WTC11 (cell line): ENCODE measurements around the gene IL31. TPM values are rescaled to one million over a fixed set of nuclear protein-coding genes. Genes with fewer than 3 reads are reported as not detected.

Experiments
- ATAC-seq: fragments of 200-7000 bp; cut with Tn5 transposase; 2 replicates; pipeline ENCODE4 v1.10.0; 2021; ENCODE audit warnings: mild to moderate bottlenecking, moderate library complexity
- CTCF ChIA-PET: fragments of 300-600 bp; sonication (Branson Sonifier 250); formaldehyde crosslinking; loops from one replicate; lab custom pipeline; 2021; ENCODE audit warnings: antibody characterized with exemption; lab: Charles Lee
- POLR2A ChIA-PET: fragments of 350-600 bp; sonication (Branson Sonifier 250); formaldehyde crosslinking; loops from one replicate; lab custom pipeline; 2021; ENCODE audit warnings: antibody characterized with exemption; lab: Charles Lee
- DNase-seq: peaks from one replicate; pipeline ENCODE4 v3.0.0; 2021; ENCODE audit warnings: low spot score
- H3K27ac Mint-ChIP-seq: 2 replicates; pipeline ENCODE4 v1.8.0; 2021; ENCODE audit warnings: mixed read lengths
- H3K27me3 Mint-ChIP-seq: 2 replicates; pipeline ENCODE4 v1.8.0; 2021; ENCODE audit warnings: low read depth, mild to moderate bottlenecking, moderate library complexity, mixed read lengths
- H3K36me3 Mint-ChIP-seq: 2 replicates; pipeline ENCODE4 v1.8.0; 2021; ENCODE audit warnings: mixed read lengths
- H3K4me1 Mint-ChIP-seq: 2 replicates; pipeline ENCODE4 v1.8.0; 2022; ENCODE audit warnings: mixed read lengths
- H3K4me3 Mint-ChIP-seq: 2 replicates; pipeline ENCODE4 v1.8.0; 2021; ENCODE audit warnings: mild to moderate bottlenecking, moderate library complexity, mixed read lengths
- H3K9me3 Mint-ChIP-seq: 2 replicates; pipeline ENCODE4 v1.8.0; 2021; ENCODE audit warnings: mixed read lengths
- CTCF ChIP-seq: fragments of 200-600 bp; IDR thresholded peaks from 2 replicates; pipeline ENCODE4 v1.8.0; 2022; ENCODE audit warnings: antibody characterized with exemption
- ERG ChIP-seq: fragments of 250-450 bp; sonication (Bioruptor Pico); IDR thresholded peaks from 2 replicates; pipeline ENCODE4 v1.8.0; 2021; ENCODE audit warnings: mild to moderate bottlenecking
- total RNA-seq: library from RNA; stranded (reverse); gene quantifications from 3 replicates; pipeline ENCODE4 v1.2.3, GENCODE V29; 2021

The IL31 gene
- total RNA-seq, 1 experiment from 2014 or later = not detected

GRCh38 chr12:122123051-122123760, 50.8 kb downstream of the IL31 start:
- H3K27me3 Mint-ChIP-seq = no peaks in the 10 kb centered on the region
- TF ChIP-seq CTCF = peak; percentile 79
- TF ChIP-seq ERG (CRISPR knock-in tag) = no peak
- peak overlapping the region; percentile 76 for H3K27ac Mint-ChIP-seq
- CTCF ChIA-PET = interaction anchor here (0.6 to 2.9 kb wide), 29 partner anchors 8 to 1477 kb away, joined by 3 to 48 read pairs (median 6); partner anchors contain the start of genes BCL7A, CFAP251 and MLXIP
- ATAC-seq (peak; percentile 51), DNase-seq (peak; percentile 86)
- H3K9me3 Mint-ChIP-seq = no peaks in the 10 kb centered on the region
- no peaks in the 10 kb centered on the region; the same call in 1 of the 2 replicates for H3K36me3 Mint-ChIP-seq
- peak overlapping the region; percentile 28; the same call in 1 of the 2 replicates for H3K4me3 Mint-ChIP-seq
- POLR2A ChIA-PET = interaction anchor here (0.7 to 1.2 kb wide), 2 partner anchors 35 to 43 kb away, joined by 3 to 4 read pairs; no protein-coding TSS in a partner anchor
- peaks cover 23% of the 10 kb centered on the region for H3K4me1 Mint-ChIP-seq

Other genes with a start within 250 kb of the IL31 start
- 14.6 to 19.7 TPM (median 15.8 TPM) in 3 replicates for gene BCL7A, start 152.3 kb downstream of the IL31 start, total RNA-seq
- 40.5 to 49.4 TPM (median 44.4 TPM) in 3 replicates for gene MLXIP, start 95.5 kb downstream of the IL31 start, total RNA-seq
- 0.21 to 0.64 TPM (median 0.22 TPM) in 3 replicates for gene LRRC43, start 8.9 kb upstream of the IL31 start, total RNA-seq
- 1.6 to 2.0 TPM (median 1.6 TPM) in 3 replicates for gene B3GNT4, start 29.5 kb upstream of the IL31 start, total RNA-seq
- gene DIABLO, start 51.8 kb upstream of the IL31 start, total RNA-seq = 57.3 to 62.4 TPM (median 61.7 TPM) in 3 replicates
- gene VPS33A, start 92.3 kb upstream of the IL31 start, total RNA-seq = 34.1 to 37.6 TPM (median 35.3 TPM) in 3 replicates
- gene CLIP1, start 248.4 kb upstream of the IL31 start, total RNA-seq = 21.3 to 24.9 TPM (median 21.5 TPM) in 3 replicates